Measurements from ENCODE around the gene MANF. TPM values are rescaled to one million over a fixed set of nuclear protein-coding genes. Genes with fewer than 3 reads are reported as not detected.
A peak's percentile ranks its signal among the peaks of the same experiment; 100 is the strongest.
"Not testable (repeated sequence)": the region's sequence is repeated elsewhere in the genome, so short reads cannot be mapped to it uniquely, and the experiment has no call there.

The MANF gene
- total RNA-seq, 1 experiment from 2014 or later: 132 TPM

DNA sequence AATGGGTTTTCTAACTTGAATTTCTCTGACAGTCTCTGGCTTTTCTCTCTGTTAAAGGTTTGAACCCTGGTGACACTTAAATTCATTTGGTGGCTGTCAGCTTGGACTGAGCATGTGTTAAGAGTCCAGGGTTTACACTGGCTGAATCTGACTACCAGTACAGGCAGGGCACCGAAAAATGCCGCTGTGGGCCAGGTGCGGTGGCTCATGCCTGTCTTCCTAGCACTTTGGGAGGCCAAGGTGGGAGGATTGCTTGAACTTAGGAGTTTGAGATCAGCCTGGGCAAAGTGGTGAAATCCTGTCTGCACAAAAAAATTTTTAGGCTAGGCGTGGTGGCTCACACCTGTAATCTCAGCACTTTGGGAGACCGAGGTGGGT, 1.8 kb downstream of the MANF start (continued):
- TF ChIP-seq REST (IDR thresholded peaks at IDR 0.05; ENCODE audit: low read depth) (no peak), ELF1 (IDR thresholded peaks at IDR 0.05; ENCODE audit: borderline replicate concordance, low read depth) (no peak), SP1 (IDR thresholded peaks at IDR 0.05; ENCODE audit: low read depth) (no peak), CBX3 (IDR thresholded peaks at IDR 0.05; ENCODE audit: low read depth) (no peak), ZFX (IDR thresholded peaks at IDR 0.05) (no peak), POLR2AphosphoS5 (IDR thresholded peaks at IDR 0.05; ENCODE audit: low read depth, low read length) (no peak), JUND (IDR thresholded peaks at IDR 0.05) (no peak), CEBPB (IDR thresholded peaks at IDR 0.05; ENCODE audit: low read depth) (no peak), EZH2phosphoT487 (IDR thresholded peaks at IDR 0.05; ENCODE audit: borderline replicate concordance) (no peak), EZH2 (IDR thresholded peaks at IDR 0.05) (no peak), SRF (IDR thresholded peaks at IDR 0.05; ENCODE audit: low read depth) (no peak)

- H3K4me2 ChIP-seq (ENCODE audit: low read length); BruUV-seq (replicated peaks); ATAC-seq; H3K4me3 ChIP-seq (replicated peaks in 1 of 2; ENCODE audit: low read depth in 1 of 2, low read length in 2 of 2); RAD21 ChIA-PET (ENCODE audit: low non-redundant PET in 1 of 2, low total read pairs in 2 of 2, uncharacterized antibody in 2 of 2, unreplicated experiment in 2 of 2); H4K20me1 ChIP-seq (ENCODE audit: insufficient read depth); DNase-seq (ENCODE audit: low read depth, low spot score); H3K27me3 ChIP-seq (ENCODE audit: insufficient read depth, low read length); POLR2A ChIA-PET; H3K9me2 ChIP-seq (ENCODE audit: insufficient read depth); H3K9me3 ChIP-seq (ENCODE audit: control insufficient read depth in 1 of 2, insufficient read depth in 1 of 2, low read depth in 1 of 2, low read length in 2 of 2); H3K9ac ChIP-seq (ENCODE audit: low read length); H2AFZ ChIP-seq (ENCODE audit: low read depth, low read length, poor library complexity, severe bottlenecking); CTCF ChIA-PET; H3K27ac ChIP-seq (ENCODE audit: low read depth, low read length): not testable (repeated sequence)
- peaks cover 0 to 40% of the 10 kb centered on the region in 2 experiments; a peak in 3 of 4 replicates for H3K36me3 ChIP-seq (ENCODE audit: control insufficient read depth in 1 of 2, insufficient read depth in 2 of 2, low read length in 2 of 2)
- TF ChIP-seq, protein P1, sequence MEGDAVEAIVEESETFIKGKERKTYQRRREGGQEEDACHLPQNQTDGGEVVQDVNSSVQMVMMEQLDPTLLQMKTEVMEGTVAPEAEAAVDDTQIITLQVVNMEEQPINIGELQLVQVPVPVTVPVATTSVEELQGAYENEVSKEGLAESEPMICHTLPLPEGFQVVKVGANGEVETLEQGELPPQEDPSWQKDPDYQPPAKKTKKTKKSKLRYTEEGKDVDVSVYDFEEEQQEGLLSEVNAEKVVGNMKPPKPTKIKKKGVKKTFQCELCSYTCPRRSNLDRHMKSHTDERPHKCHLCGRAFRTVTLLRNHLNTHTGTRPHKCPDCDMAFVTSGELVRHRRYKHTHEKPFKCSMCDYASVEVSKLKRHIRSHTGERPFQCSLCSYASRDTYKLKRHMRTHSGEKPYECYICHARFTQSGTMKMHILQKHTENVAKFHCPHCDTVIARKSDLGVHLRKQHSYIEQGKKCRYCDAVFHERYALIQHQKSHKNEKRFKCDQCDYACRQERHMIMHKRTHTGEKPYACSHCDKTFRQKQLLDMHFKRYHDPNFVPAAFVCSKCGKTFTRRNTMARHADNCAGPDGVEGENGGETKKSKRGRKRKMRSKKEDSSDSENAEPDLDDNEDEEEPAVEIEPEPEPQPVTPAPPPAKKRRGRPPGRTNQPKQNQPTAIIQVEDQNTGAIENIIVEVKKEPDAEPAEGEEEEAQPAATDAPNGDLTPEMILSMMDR (IDR thresholded peaks at IDR 0.05 in 2 of 3, conservative IDR thresholded peaks at IDR 0.05 in 1 of 3; ENCODE audit: borderline replicate concordance in 1 of 3, insufficient read depth in 1 of 3, low read depth in 2 of 3, low read length in 2 of 3): 0 out of 6 replicates have a peak, but pooled peaks of 1 of the 3 experiments have one; percentile 8
- intact Hi-C loops (cut with micrococcal nuclease): loop anchor here (5.0 to 10.0 kb wide), 4 partner anchors 115 to 1032 kb away; partner anchors contain the start of genes CYB561D2, DCAF1, NPRL2 and TMEM115
- peaks cover 23 to 57% of the 10 kb centered on the region in 2 experiments; a peak in 3 of 4 replicates for H3K4me1 ChIP-seq (ENCODE audit: control insufficient read depth in 1 of 2, insufficient read depth in 2 of 2, low read length in 2 of 2)
- peaks cover 47% of the 10 kb centered on the region for H3K79me2 ChIP-seq (ENCODE audit: insufficient read depth, low read length)
Observed at GRCh38 chr3:51387281-51387680, 2.2 kb downstream of the MANF start.
